ENCODE measurements around the gene AP2A2.

The AP2A2 gene

DNA sequence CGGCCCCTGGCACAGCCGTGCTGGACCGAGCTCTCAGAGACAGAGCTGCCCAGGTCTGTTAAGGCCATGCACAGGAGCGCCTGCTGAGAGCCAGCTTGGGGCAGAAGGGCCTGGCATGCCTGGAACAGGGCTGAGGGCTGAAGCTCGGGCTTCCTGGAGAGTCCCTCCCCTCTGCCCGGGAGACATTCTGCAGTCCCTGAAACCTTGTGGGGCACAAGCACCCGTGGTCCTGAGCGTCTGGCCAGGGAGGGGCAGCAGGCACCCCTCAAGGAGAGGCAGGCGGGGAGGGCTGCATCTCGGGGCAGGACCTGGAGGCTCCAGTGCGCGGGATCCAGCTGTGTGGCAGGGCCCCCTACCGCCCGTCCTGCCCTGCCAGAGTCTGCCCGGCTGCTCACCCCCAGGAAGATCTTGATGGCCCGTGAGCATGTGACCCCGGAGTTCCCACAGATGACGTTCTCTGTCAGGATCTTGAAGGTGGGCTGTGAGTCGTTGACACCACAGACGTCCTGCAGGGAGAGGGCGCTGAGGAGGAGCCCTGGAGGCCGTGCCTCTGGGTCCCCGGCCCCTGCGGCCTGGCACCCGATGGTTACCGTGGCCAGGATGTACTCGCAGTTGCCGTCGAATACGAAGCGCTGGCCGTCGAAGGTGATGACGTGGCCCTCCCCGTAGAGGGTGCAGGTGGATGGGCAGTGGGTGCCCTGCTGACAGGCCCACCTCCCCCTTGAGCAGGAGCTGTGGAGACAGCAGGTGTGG lies 99.9 kb downstream of the AP2A2 start:
- peak overlapping the region; percentile 64 for H3K18ac ChIP-seq (ENCODE audit: low read length)
- H2BK12ac ChIP-seq (ENCODE audit: low read length) = no peak overlapping the region
- no peak overlapping the region for H2BK15ac ChIP-seq (ENCODE audit: low read length)
- peaks cover 2% of the 10 kb centered on the region for H3K79me1 ChIP-seq (ENCODE audit: low read depth, low read length)
- H3K9me3 ChIP-seq (replicated peaks in 1 of 2; ENCODE audit: control insufficient read depth in 2 of 2, insufficient read depth in 1 of 2, low read depth in 1 of 2, low read length in 2 of 2) = no peaks in the 10 kb centered on the region
- no peaks in the 10 kb centered on the region for H3K4me1 ChIP-seq (ENCODE audit: control insufficient read depth in 2 of 2, insufficient read depth in 1 of 2, low read depth in 1 of 2, low read length in 2 of 2)
- H3K23ac ChIP-seq (ENCODE audit: low read depth, low read length, poor library complexity) = peak overlapping the region; percentile 93
- H3K14ac ChIP-seq (ENCODE audit: low read length) = peak overlapping the region; percentile 8
- peak overlapping the region; percentile 60 for H3K9ac ChIP-seq (ENCODE audit: low read depth, low read length, poor library complexity)
- no peak overlapping the region for H3K4me2 ChIP-seq (ENCODE audit: insufficient read depth, low read length, poor library complexity, severe bottlenecking)
- DNase-seq (ENCODE audit: low spot score) = no peak
- no peak overlapping the region for H3K4ac ChIP-seq (ENCODE audit: low read length)
- no peak overlapping the region for H3K27ac ChIP-seq (replicated peaks; ENCODE audit: low read length)
- no peak overlapping the region for H2BK5ac ChIP-seq (ENCODE audit: low read length)
- no peak overlapping the region for H4K91ac ChIP-seq (ENCODE audit: low read depth, low read length, poor library complexity)
- H3K27me3 ChIP-seq (ENCODE audit: control insufficient read depth in 3 of 3, insufficient read depth in 3 of 3, low read depth in 1 of 3, low read length in 3 of 3) = no peaks in the 10 kb centered on the region
- H2BK120ac ChIP-seq (ENCODE audit: low read depth, low read length) = no peak overlapping the region
- peak overlapping the region in 1 of 2 donors; percentile 36 for H3K4me3 ChIP-seq (ENCODE audit: low read length in 2 of 2)
- peaks cover 0 to 4% of the 10 kb centered on the region in 2 donors for H3K36me3 ChIP-seq (replicated peaks in 1 of 2; ENCODE audit: control insufficient read depth in 2 of 2, insufficient read depth in 2 of 2, low read length in 2 of 2)
- WGBS, 2 donors (ENCODE audit: extremely low coverage in 2 of 2, insufficient read length in 2 of 2, insufficient replicate concordance in 1 of 2) = no CpG with 5 or more reads among the region's 35 CpGs
- no peak overlapping the region for H2AFZ ChIP-seq (ENCODE audit: low read length)
- H4K8ac ChIP-seq (ENCODE audit: low read depth, low read length) = no peak overlapping the region
- peak overlapping the region; percentile 28 for H2AK5ac ChIP-seq (ENCODE audit: low read depth, low read length)

GRCh38 chr11:1026163-1026450 lies 100.4 kb downstream of the AP2A2 start:
- Histone ChIP-seq H3K4me2 (ENCODE audit: insufficient read depth, low read length, poor library complexity, severe bottlenecking) (no peak overlapping the region), H3K27ac (replicated peaks; ENCODE audit: low read length) (no peak overlapping the region), H2BK12ac (ENCODE audit: low read length) (no peak overlapping the region), H2BK15ac (ENCODE audit: low read length) (no peak overlapping the region), H4K8ac (ENCODE audit: low read depth, low read length) (no peak overlapping the region), H3K9me3 (replicated peaks in 1 of 2; ENCODE audit: control insufficient read depth in 2 of 2, insufficient read depth in 1 of 2, low read depth in 1 of 2, low read length in 2 of 2) (no peaks in the 10 kb centered on the region), H2AFZ (ENCODE audit: low read length) (no peak overlapping the region), H2BK5ac (ENCODE audit: low read length) (no peak overlapping the region), H3K4ac (ENCODE audit: low read length) (no peak overlapping the region), H3K79me1 (ENCODE audit: low read depth, low read length) (peaks cover 2% of the 10 kb centered on the region), H3K14ac (ENCODE audit: low read length) (no peak overlapping the region), H2AK5ac (ENCODE audit: low read depth, low read length) (peak overlapping the region; percentile 28), H3K18ac (ENCODE audit: low read length) (no peak overlapping the region), H3K36me3 (replicated peaks in 1 of 2; ENCODE audit: control insufficient read depth in 2 of 2, insufficient read depth in 2 of 2, low read length in 2 of 2) (peaks cover 0 to 4% of the 10 kb centered on the region in 2 donors), H3K9ac (ENCODE audit: low read depth, low read length, poor library complexity) (no peak overlapping the region), H3K4me3 (ENCODE audit: low read length in 2 of 2) (no peak overlapping the region), H4K91ac (ENCODE audit: low read depth, low read length, poor library complexity) (no peak overlapping the region), H3K4me1 (ENCODE audit: control insufficient read depth in 2 of 2, insufficient read depth in 1 of 2, low read depth in 1 of 2, low read length in 2 of 2) (no peaks in the 10 kb centered on the region), H2BK120ac (ENCODE audit: low read depth, low read length) (no peak overlapping the region), H3K27me3 (ENCODE audit: control insufficient read depth in 3 of 3, insufficient read depth in 3 of 3, low read depth in 1 of 3, low read length in 3 of 3) (no peaks in the 10 kb centered on the region), H3K23ac (ENCODE audit: low read depth, low read length, poor library complexity) (peak overlapping the region; percentile 93)
- no CpG with 5 or more reads among the region's 14 CpGs for WGBS, 2 donors (ENCODE audit: extremely low coverage in 2 of 2, insufficient read length in 2 of 2, insufficient replicate concordance in 1 of 2)
- DNase-seq (ENCODE audit: low spot score) = no peak

DNA sequence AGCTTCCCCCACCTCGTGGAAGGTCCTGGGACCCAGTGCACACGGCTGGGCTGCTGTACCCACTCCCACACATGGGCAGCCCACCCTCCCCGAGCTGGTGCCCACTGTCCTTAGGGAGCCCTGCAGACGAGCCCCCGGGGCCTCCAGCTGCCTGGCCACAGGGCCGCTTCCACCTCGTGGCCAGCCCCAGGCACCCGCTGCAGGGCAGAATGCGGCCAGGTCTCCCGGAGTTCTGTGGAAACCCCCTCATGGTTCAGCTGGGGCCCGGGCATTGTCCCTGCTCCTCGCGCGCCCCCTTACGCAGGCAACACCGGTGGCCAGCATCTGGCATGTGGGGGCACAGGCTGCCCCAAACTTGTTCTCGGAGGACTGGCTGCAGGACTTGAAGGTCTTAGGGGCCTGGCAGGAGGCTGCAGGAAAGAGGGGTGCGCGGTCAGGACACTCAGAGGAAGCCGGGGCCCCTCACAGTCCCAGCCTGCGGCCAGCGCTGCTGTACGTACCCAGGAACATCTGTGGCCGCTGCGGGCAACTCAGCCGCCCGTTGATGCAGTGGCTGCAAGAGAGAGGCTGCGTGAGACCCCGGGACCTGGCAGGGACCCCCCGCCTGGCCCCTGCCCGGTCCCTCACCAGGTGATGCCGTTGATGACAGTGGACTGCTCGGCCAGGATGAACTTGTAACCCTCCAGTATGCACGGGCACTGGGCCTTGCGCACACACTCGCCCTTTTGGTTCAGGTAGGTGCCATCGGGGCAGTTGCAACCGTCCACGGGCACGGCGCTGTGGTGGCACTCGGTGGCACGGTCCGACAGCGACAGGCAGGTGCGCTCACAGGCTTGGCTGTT lies 101.2 kb downstream of the AP2A2 start:
- H3K27ac ChIP-seq (replicated peaks; ENCODE audit: low read length) = no peak overlapping the region
- H3K27me3 ChIP-seq (ENCODE audit: control insufficient read depth in 3 of 3, insufficient read depth in 3 of 3, low read depth in 1 of 3, low read length in 3 of 3) = no peaks in the 10 kb centered on the region
- peak overlapping the region; percentile 46 for H2AK5ac ChIP-seq (ENCODE audit: low read depth, low read length)
- no peak overlapping the region for H2BK120ac ChIP-seq (ENCODE audit: low read depth, low read length)
- H3K4me1 ChIP-seq (ENCODE audit: control insufficient read depth in 2 of 2, insufficient read depth in 1 of 2, low read depth in 1 of 2, low read length in 2 of 2) = no peaks in the 10 kb centered on the region
- H2AFZ ChIP-seq (ENCODE audit: low read length) = no peak overlapping the region
- H3K4ac ChIP-seq (ENCODE audit: low read length) = no peak overlapping the region
- no CpG with 5 or more reads among the region's 46 CpGs for WGBS, 2 donors (ENCODE audit: extremely low coverage in 2 of 2, insufficient read length in 2 of 2, insufficient replicate concordance in 1 of 2)
- no peak overlapping the region for H4K8ac ChIP-seq (ENCODE audit: low read depth, low read length)
- peak overlapping the region; percentile 87 for H2BK5ac ChIP-seq (ENCODE audit: low read length)
- H3K79me1 ChIP-seq (ENCODE audit: low read depth, low read length) = peaks cover 2% of the 10 kb centered on the region
- H2BK12ac ChIP-seq (ENCODE audit: low read length) = peak overlapping the region; percentile 84
- H3K18ac ChIP-seq (ENCODE audit: low read length) = peak overlapping the region; percentile 80
- DNase-seq (ENCODE audit: low spot score) = no peak
- H3K9me3 ChIP-seq (replicated peaks in 1 of 2; ENCODE audit: control insufficient read depth in 2 of 2, insufficient read depth in 1 of 2, low read depth in 1 of 2, low read length in 2 of 2) = no peaks in the 10 kb centered on the region
- H3K4me3 ChIP-seq (ENCODE audit: low read length in 2 of 2) = no peak overlapping the region
- no peak overlapping the region for H4K91ac ChIP-seq (ENCODE audit: low read depth, low read length, poor library complexity)
- H3K9ac ChIP-seq (ENCODE audit: low read depth, low read length, poor library complexity) = no peak overlapping the region
- peak overlapping the region; percentile 75 for H3K14ac ChIP-seq (ENCODE audit: low read length)
- peak overlapping the region; percentile 26 for H2BK15ac ChIP-seq (ENCODE audit: low read length)
- H3K4me2 ChIP-seq (ENCODE audit: insufficient read depth, low read length, poor library complexity, severe bottlenecking) = no peak overlapping the region
- no peak overlapping the region for H3K23ac ChIP-seq (ENCODE audit: low read depth, low read length, poor library complexity)
- H3K36me3 ChIP-seq (replicated peaks in 1 of 2; ENCODE audit: control insufficient read depth in 2 of 2, insufficient read depth in 2 of 2, low read length in 2 of 2) = peaks cover 0 to 4% of the 10 kb centered on the region in 2 donors
